CD8-positive, alpha-beta memory T cell (primary cell): Measurements from ENCODE around the gene SPTBN5. TPM values are rescaled to one million over a fixed set of nuclear protein-coding genes. Genes with fewer than 3 reads are reported as not detected.

Experiments
- CTCF ChIA-PET: fragments of 350-600 bp; sonication (Branson Sonifier 250); formaldehyde crosslinking; loops from one replicate; lab custom pipeline; 2021; ENCODE audit warnings: antibody characterized with exemption; lab: Charles Lee
- POLR2A ChIA-PET: fragments of 350-600 bp; sonication (Branson Sonifier 250); formaldehyde crosslinking; loops from one replicate; lab custom pipeline; 2021; ENCODE audit warnings: antibody characterized with exemption; lab: Charles Lee
- DNase-seq, 5 donors: peaks; one replicate each; pipeline versions ENCODE4 v3.0.0 to v3.0.0-alpha.2; 2020 to 2022; ENCODE audit warnings: mixed read lengths in 1 of 5
- H3K27ac ChIP-seq: one replicate; pipeline ENCODE4 v1.7.0; 2013; ENCODE audit warnings: low read depth, mild to moderate bottlenecking, low read length, moderate library complexity
- H3K27me3 ChIP-seq: 2 replicates; pipeline ENCODE4 v1.7.0; 2013; ENCODE audit warnings: low read length, mild to moderate bottlenecking; ENCODE audit not compliant: insufficient read depth, poor library complexity, severe bottlenecking
- H3K36me3 ChIP-seq: 2 replicates; pipeline ENCODE4 v1.7.0; 2013; ENCODE audit warnings: mild to moderate bottlenecking, low read length, moderate library complexity; ENCODE audit not compliant: insufficient read depth
- H3K4me1 ChIP-seq: 2 replicates; pipeline ENCODE4 v1.7.0; 2013; ENCODE audit warnings: mild to moderate bottlenecking, low read length, moderate library complexity; ENCODE audit not compliant: insufficient read depth
- H3K4me3 ChIP-seq: 2 replicates; pipeline ENCODE4 v1.7.0; 2013; ENCODE audit warnings: mild to moderate bottlenecking, low read length
- H3K9me3 ChIP-seq: 2 replicates; pipeline ENCODE4 v1.7.0; 2013; ENCODE audit warnings: mild to moderate bottlenecking, low read length
- H3K27ac Mint-ChIP-seq, 8 donors: one replicate each; pipeline ENCODE4 v1.8.0; 2020 to 2021; ENCODE audit warnings: mixed read lengths in 8 of 8, mild to moderate bottlenecking in 6 of 8, inconsistent platforms in 3 of 8, moderate library complexity in 3 of 8
- H3K27me3 Mint-ChIP-seq, 2 donors: one replicate each; pipeline ENCODE4 v1.8.0; 2020 to 2021; ENCODE audit warnings: mixed read lengths in 2 of 2, mild to moderate bottlenecking in 1 of 2, moderate library complexity in 1 of 2
- H3K36me3 Mint-ChIP-seq, 3 donors: one replicate each; pipeline ENCODE4 v1.8.0; 2020 to 2021; ENCODE audit warnings: mixed read lengths in 3 of 3, inconsistent platforms in 1 of 3, mild to moderate bottlenecking in 1 of 3
- H3K4me1 Mint-ChIP-seq, 3 donors: one replicate each; pipeline ENCODE4 v1.8.0; 2020 to 2021; ENCODE audit warnings: mixed read lengths in 3 of 3, inconsistent platforms in 1 of 3, mild to moderate bottlenecking in 1 of 3
- H3K4me3 Mint-ChIP-seq, 7 donors: one replicate each; pipeline ENCODE4 v1.8.0; 2020 to 2021; ENCODE audit warnings: mixed read lengths in 7 of 7, mild to moderate bottlenecking in 6 of 7, moderate library complexity in 4 of 7, inconsistent platforms in 2 of 7
- H3K9me3 Mint-ChIP-seq, 5 donors: one replicate each; pipeline ENCODE4 v1.8.0; 2020 to 2022; ENCODE audit warnings: mixed read lengths in 5 of 5, mild to moderate bottlenecking in 3 of 5, moderate library complexity in 2 of 5, inconsistent platforms in 1 of 5
- polyA plus RNA-seq: library from polyadenylated mRNA; unstranded; fragments of 300-500 nt; fragmentation: Illumina TruSeq; gene quantifications from one replicate; pipeline ENCODE4 v1.2.3, GENCODE V29; 2021
- total RNA-seq, 2 experiments: library from RNA; stranded (reverse); gene quantifications; one replicate each; pipeline ENCODE4 v1.2.3, GENCODE V29; 2021

The SPTBN5 gene
- total and polyA plus RNA-seq, 3 experiments from 2014 or later: 0.31 to 0.39 TPM; not detected in 1

DNA sequence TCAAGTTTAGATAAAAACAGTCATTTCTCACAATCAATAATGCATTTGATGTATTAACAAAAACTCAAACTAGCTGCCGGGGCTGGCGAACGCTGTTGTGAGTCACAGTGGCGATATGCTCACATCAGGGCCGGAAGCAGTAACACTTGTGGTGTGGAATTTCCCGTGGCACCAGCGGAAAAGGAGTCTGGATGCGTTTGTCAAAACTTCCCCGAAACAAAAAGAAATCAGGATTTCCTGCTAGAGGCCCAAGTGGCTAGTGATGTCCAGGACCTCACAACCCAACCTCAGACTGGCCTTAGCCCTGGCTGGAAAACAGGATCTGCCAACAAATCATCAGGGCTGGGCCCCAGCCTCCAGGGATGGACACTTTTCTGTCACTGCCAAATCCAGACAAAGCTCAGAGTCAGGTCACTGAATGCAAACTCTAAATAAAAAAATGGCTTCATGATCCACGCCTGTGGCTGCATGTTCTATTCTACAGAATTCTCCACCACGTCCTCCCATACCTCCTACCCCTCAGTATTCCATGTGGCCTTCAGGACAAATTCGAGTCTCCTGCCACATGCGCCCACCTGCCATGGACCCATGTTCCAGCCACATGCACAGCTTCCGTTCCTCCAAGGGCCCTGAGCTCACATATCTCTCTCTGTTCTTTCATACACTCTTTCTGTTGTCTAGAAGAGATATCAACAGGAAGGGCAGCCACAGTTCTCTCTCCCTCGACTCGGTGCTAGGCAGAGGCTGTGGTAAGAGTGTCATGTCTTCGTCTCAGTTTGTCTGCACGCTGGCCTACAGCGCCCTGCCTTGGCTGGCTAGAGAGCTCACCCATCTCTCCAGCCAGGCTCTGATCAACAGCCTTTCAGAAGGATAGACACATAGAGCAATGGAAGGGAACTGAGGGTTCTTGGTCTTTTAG is 43.1 kb upstream of the SPTBN5 start:
- Mint-ChIP-seq H3K36me3 (peaks cover 0 to 14% (median 4%) of the 10 kb centered on the region in 3 donors), H3K4me1 (peaks cover 57 to 66% (median 66%) of the 10 kb centered on the region in 3 donors), H3K27ac (peak overlapping the region; percentile 94 to 100 (median 100)), H3K27me3 (no peaks in the 10 kb centered on the region), H3K9me3 (no peaks in the 10 kb centered on the region), H3K4me3 (peak overlapping the region; percentile 31 to 91 (median 77))
- H3K4me3 ChIP-seq: peak overlapping the region; percentile 12
- peak overlapping the region; percentile 88 for H3K27ac ChIP-seq
- H3K4me1 ChIP-seq: peaks cover 61% of the 10 kb centered on the region
- no peaks in the 10 kb centered on the region for H3K9me3 ChIP-seq
- H3K36me3 ChIP-seq: no peaks in the 10 kb centered on the region
- H3K27me3 ChIP-seq: no peaks in the 10 kb centered on the region
- peak; percentile 74 to 90 (median 78) for DNase-seq
- ChIA-PET CTCF (interaction anchor here (0.6 to 7.9 kb wide), 25 partner anchors 11 to 472 kb away, joined by 3 to 68 read pairs (median 3); partner anchors contain the start of genes EHD4, MAPKBP1, RPAP1 and SPTBN5), POLR2A (interaction anchor here (0.6 to 2.4 kb wide), 11 partner anchors 8 to 1006 kb away, joined by 3 to 45 read pairs (median 5); partner anchors contain the start of genes EHD4, MAPKBP1 and MGA)

DNA sequence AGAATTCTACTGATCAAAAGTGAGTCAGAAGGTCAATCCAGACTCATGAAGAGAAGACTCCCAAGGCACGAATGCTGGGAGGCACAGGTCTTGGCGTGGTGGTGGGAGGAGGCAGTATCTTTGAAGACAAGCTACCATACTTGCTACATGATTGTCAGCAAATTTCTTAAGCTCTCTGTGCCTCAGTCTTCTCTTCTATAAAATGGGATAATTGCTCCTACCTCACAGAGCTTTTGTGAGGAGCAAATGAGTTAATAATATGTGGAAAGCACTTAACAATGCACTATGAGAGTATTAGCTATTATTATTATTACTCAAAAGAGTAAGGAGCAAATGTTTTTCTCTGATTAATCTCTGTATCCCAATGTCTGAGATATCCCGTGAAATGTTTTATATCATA is 42.3 kb upstream of the SPTBN5 start:
- POLR2A ChIA-PET: interaction anchor here (0.8 to 2.4 kb wide), 6 partner anchors 9 to 276 kb away, joined by 3 to 45 read pairs (median 7); partner anchors contain the start of genes EHD4, MAPKBP1 and MGA
- Mint-ChIP-seq H3K27me3 (no peaks in the 10 kb centered on the region), H3K9me3 (no peaks in the 10 kb centered on the region), H3K27ac (peak overlapping the region; percentile 94 to 100 (median 100)), H3K4me1 (peaks cover 56 to 66% (median 65%) of the 10 kb centered on the region in 3 donors), H3K4me3 (peak overlapping the region; percentile 29 to 91 (median 74)), H3K36me3 (peaks cover 0 to 12% (median 3%) of the 10 kb centered on the region in 3 donors)
- peaks cover 61% of the 10 kb centered on the region for H3K4me1 ChIP-seq
- DNase-seq: no peak
- CTCF ChIA-PET: interaction anchor here (0.8 to 7.9 kb wide), 10 partner anchors 11 to 471 kb away, joined by 3 to 68 read pairs (median 7); partner anchors contain the start of genes EHD4, MAPKBP1 and SPTBN5
- no peak overlapping the region for H3K4me3 ChIP-seq
- no peaks in the 10 kb centered on the region for H3K27me3 ChIP-seq
- H3K27ac ChIP-seq: peak overlapping the region; percentile 88
- no peaks in the 10 kb centered on the region for H3K36me3 ChIP-seq
- no peaks in the 10 kb centered on the region for H3K9me3 ChIP-seq

DNA sequence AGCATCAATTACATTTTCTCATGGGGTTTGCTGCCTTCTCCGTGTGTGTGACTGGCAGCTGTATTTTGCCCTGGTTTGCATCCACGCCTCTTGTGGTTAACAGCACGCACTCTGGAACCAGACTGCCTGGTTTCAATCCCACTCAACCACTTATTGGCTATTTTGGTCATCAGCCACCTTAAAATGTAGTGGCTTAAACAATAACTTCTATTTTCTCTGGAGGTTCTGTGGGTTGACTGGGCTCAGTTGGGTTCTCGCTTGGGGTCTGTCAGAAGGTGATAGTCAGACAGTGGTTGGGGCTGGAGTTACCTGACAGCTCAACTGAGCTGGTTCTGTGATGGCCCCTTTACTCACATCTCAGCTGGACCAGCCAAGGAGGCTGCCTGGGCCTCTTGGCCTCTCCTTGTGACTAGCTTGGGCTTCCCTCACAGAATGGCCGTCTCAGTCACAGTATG is 41.7 kb upstream of the SPTBN5 start:
- Histone ChIP-seq H3K27ac (peak overlapping the region; percentile 88), H3K4me1 (peaks cover 61% of the 10 kb centered on the region), H3K9me3 (no peaks in the 10 kb centered on the region), H3K4me3 (peak overlapping the region; percentile 3), H3K36me3 (no peaks in the 10 kb centered on the region), H3K27me3 (no peaks in the 10 kb centered on the region)
- no peaks in the 10 kb centered on the region for H3K9me3 Mint-ChIP-seq
- peaks cover 51 to 60% (median 59%) of the 10 kb centered on the region in 3 donors for H3K4me1 Mint-ChIP-seq
- ChIA-PET CTCF (interaction anchor here (2.2 to 7.9 kb wide), 4 partner anchors 13 to 162 kb away, joined by 7 to 68 read pairs (median 55); partner anchors contain the start of genes EHD4 and MAPKBP1), POLR2A (interaction anchor here (2.4 kb wide), 1 partner anchor 36 kb away, joined by 45 read pairs; the partner anchor contains the start of gene EHD4)
- peak overlapping the region in 6 of 7 donors; percentile 6 to 83 (median 70) for H3K4me3 Mint-ChIP-seq
- H3K27ac Mint-ChIP-seq: peak overlapping the region; percentile 94 to 100 (median 100)
- no peaks in the 10 kb centered on the region for H3K27me3 Mint-ChIP-seq
- peaks cover 0 to 6% (median 1%) of the 10 kb centered on the region in 3 donors for H3K36me3 Mint-ChIP-seq
- no peak for DNase-seq

DNA sequence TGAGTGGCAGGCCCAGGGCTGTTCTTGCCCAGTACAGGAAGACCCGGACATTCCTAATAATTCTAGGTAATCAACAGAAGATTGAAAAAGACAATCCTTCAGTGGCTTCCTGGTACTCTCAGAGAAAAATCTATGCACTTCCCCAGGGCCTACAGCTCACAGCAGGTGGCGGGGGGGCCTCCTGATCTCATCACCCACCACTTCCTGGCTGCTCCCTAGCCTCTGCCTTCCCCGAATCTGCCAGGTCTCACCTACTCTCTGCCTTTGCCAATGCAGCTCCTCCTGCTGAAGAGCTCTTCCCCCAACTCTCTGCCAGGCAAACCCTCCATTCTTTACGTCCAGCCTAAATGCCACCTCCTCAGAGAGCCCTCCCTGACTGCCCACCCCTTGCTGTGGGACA is 41.0 kb upstream of the SPTBN5 start:
- ChIA-PET CTCF (interaction anchor here (5.2 to 7.9 kb wide), 3 partner anchors 32 to 161 kb away, joined by 54 to 68 read pairs (median 56); partner anchors contain the start of genes EHD4 and MAPKBP1), POLR2A (interaction anchor here (0.6 to 1.4 kb wide), 2 partner anchors 33 to 38 kb away, joined by 4 to 6 read pairs; partner anchors contain the start of gene EHD4)
- peak overlapping the region; percentile 88 for H3K27ac ChIP-seq
- peak overlapping the region; percentile 94 to 100 (median 100) for H3K27ac Mint-ChIP-seq
- peaks cover 0 to 2% (median 1%) of the 10 kb centered on the region in 3 donors for H3K36me3 Mint-ChIP-seq
- no peaks in the 10 kb centered on the region for H3K27me3 Mint-ChIP-seq
- H3K9me3 Mint-ChIP-seq: no peaks in the 10 kb centered on the region
- H3K27me3 ChIP-seq: no peaks in the 10 kb centered on the region
- H3K9me3 ChIP-seq: no peaks in the 10 kb centered on the region
- peak overlapping the region; percentile 32 for H3K4me3 ChIP-seq
- H3K4me1 Mint-ChIP-seq: peaks cover 46 to 56% (median 54%) of the 10 kb centered on the region in 3 donors
- DNase-seq: peak; percentile 66 to 86 (median 74)
- peaks cover 61% of the 10 kb centered on the region for H3K4me1 ChIP-seq
- peak overlapping the region; percentile 68 to 89 (median 72) for H3K4me3 Mint-ChIP-seq
- no peaks in the 10 kb centered on the region for H3K36me3 ChIP-seq

DNA sequence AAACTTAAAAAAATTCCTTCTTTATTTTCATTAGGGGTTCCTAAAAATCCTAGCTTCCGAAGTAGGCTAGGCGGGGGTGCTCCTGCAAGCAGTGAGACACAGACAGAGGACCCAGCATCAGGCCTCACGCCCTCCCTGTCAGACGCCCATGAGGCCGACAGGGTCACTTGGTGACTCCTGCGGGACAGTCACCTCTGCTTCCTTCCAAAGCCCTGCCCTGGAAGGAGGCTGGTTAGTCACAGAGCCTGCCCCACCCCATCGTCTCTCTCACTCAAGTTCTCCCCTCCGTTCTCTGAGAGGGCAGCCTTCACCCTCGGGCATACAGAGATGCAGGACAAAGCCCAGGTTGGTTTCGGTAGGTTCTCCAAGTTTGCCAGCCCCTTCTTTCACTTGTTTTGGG is 39.9 kb upstream of the SPTBN5 start:
- H3K27ac ChIP-seq: peak overlapping the region; percentile 88

DNA sequence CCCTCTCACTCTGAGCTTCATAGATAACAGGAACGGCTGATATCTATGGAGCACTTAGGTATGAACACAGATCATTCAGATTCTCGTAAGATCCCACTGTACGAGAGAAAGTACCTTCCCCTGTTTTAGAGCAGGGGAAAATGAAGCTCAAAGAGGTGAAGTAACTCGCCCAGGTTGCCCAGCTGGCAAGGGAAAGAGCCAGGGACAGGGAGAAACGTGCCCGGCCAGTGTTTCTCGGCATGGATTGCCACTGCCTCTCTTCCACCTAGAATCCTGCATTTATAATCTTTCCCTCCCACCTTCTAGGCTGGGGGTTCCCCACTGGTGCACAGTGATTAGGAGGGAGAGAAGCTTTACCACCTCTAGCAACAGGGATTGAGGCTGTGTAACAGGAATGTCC is 39.5 kb upstream of the SPTBN5 start:
- H3K4me3 ChIP-seq: no peak overlapping the region
- H3K4me1 Mint-ChIP-seq: peaks cover 45 to 54% (median 53%) of the 10 kb centered on the region in 3 donors
- peaks cover 0 to 2% (median 1%) of the 10 kb centered on the region in 3 donors for H3K36me3 Mint-ChIP-seq
- POLR2A ChIA-PET: interaction anchor here (1.1 kb wide), 1 partner anchor 38 kb away, joined by 3 read pairs; no protein-coding TSS in a partner anchor
- H3K4me1 ChIP-seq: peaks cover 55% of the 10 kb centered on the region
- H3K27ac Mint-ChIP-seq: peak overlapping the region; percentile 70 to 100 (median 98)
- no peaks in the 10 kb centered on the region for H3K9me3 ChIP-seq
- CTCF ChIA-PET: interaction anchor here (0.8 to 7.9 kb wide), 4 partner anchors 11 to 159 kb away, joined by 3 to 68 read pairs (median 30); partner anchors contain the start of gene MAPKBP1
- H3K4me3 Mint-ChIP-seq: peak overlapping the region in 1 of 7 donors; percentile 59
- no peaks in the 10 kb centered on the region for H3K9me3 Mint-ChIP-seq
- no peaks in the 10 kb centered on the region for H3K36me3 ChIP-seq
- H3K27me3 ChIP-seq: no peaks in the 10 kb centered on the region
- no peak overlapping the region for H3K27ac ChIP-seq
- no peaks in the 10 kb centered on the region for H3K27me3 Mint-ChIP-seq
- DNase-seq: no peak

More for the DNA sequence above, 39.9 kb upstream of the SPTBN5 start:
- ChIA-PET CTCF (interaction anchor here (0.8 to 7.9 kb wide), 4 partner anchors 11 to 160 kb away, joined by 3 to 68 read pairs (median 30); partner anchors contain the start of gene MAPKBP1), POLR2A (interaction anchor here (1.1 to 1.4 kb wide), 2 partner anchors 37 to 39 kb away, joined by 3 to 4 read pairs; partner anchors contain the start of gene EHD4)
- Histone ChIP-seq H3K9me3 (no peaks in the 10 kb centered on the region), H3K4me1 (peaks cover 60% of the 10 kb centered on the region), H3K27me3 (no peaks in the 10 kb centered on the region), H3K4me3 (no peak overlapping the region), H3K36me3 (no peaks in the 10 kb centered on the region)
- H3K36me3 Mint-ChIP-seq: peaks cover 0 to 2% (median 1%) of the 10 kb centered on the region in 3 donors
- no peak for DNase-seq
- peak overlapping the region in 1 of 7 donors; percentile 3 for H3K4me3 Mint-ChIP-seq
- H3K27ac Mint-ChIP-seq: peak overlapping the region; percentile 94 to 100 (median 100)
- H3K27me3 Mint-ChIP-seq: no peaks in the 10 kb centered on the region
- no peaks in the 10 kb centered on the region for H3K9me3 Mint-ChIP-seq
- peaks cover 46 to 56% (median 54%) of the 10 kb centered on the region in 3 donors for H3K4me1 Mint-ChIP-seq
